Measurements from ENCODE around the gene TMEM132C. TPM values are rescaled to one million over a fixed set of nuclear protein-coding genes. Genes with fewer than 3 reads are reported as not detected.

TMEM132C gene
- total RNA-seq, 1 donor from 2014 or later, result 6.7 TPM

DNA sequence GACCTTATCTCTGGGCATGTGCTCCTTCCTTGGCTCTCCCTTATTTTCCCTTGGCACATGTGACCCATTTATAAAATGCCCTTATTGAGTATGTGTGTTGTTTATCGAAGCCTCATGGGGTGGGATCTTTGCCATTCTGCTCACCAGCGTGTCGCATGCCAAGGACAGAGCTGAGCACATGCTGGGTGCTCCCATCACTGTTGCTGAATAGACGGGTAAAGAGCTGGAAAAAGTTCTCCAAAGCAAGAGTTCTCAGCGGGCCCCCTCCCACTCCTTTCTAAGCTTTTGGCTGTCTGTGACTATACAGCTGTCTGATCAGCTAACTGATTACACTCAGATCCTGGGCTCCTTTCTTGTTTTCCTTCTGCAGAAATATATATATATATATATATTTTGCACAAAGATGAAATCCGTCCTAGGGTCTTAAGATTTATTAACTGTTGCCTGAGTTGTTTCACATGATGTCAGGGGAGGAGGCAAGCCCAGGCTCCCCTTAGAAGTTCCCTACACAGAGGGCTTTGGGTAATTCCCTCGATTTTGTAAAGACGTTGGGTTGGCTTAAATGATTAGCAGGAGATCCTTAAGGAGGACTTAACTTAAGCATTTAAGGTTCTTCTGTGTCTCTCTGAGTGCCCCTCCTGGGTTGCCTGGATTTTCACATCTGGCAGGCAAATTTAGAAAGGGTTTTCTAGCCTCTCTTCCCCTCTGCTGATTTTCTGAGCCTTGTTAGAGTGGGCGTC is 71.6 kb downstream of the TMEM132C start:
- no peak for DNase-seq (ENCODE audit: low spot score)

DNA sequence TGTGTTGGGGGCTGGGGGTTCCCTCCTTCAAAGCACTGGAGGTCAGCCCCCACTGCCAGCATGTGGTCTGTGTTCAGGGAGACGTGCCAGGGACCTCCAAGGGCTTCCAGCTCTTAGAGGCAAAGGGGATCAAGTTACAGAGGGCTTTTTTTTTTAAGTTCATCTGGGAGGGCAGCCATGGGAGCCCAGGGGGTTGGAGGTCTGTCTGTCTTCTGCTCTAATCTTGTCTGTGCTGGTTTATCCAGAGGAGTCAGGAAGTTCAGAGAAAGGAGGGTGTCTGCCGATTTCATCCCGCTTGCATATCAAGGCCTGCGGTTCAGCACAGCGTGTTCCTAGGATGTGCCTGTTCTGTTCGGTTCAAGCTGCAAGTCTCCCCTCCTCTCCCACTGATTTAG is 72.2 kb downstream of the TMEM132C start:
- DNase-seq (ENCODE audit: low spot score), result no peak

DNA sequence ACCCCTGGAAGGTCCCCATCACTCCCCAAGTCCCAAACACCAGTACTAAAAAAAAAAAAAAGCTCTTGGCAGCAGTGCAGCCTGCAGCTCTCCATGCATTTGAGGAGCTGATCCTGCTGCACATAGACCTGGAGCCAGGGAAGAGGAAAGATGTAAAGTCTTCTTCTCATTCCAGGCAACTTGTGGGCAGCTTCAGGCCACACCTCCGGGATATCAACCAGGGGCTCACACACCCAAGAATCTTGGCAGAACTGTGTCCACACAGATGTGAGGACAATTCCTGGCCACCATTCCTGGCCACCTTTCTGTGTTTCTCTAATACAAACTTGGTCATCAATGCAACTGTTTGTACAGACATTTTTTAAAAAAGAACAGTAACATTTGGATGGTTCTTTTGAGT is 72.7 kb downstream of the TMEM132C start:
- no peak for DNase-seq (ENCODE audit: low spot score)

DNA sequence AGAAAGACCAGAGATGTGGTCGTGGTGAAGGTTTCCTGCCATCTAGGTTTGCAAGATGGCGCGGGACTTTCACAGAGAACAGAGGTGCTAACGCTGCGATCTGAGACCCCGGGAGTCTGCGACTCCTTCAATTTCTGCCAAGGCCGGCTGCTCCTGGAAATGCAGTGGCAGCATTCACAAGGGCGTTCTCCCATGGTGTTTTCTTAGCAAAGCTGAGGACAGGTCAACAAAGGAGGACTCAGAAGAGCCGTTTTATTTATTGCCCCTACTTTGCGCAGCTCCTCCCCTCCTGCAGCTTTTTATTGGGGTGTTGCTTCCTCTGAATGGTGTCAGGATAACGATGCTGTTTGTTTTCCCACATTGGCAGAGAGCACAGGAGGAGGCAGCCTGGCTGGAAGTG is 86.3 kb downstream of the TMEM132C start:
- DNase-seq (ENCODE audit: low spot score), result no peak

DNA sequence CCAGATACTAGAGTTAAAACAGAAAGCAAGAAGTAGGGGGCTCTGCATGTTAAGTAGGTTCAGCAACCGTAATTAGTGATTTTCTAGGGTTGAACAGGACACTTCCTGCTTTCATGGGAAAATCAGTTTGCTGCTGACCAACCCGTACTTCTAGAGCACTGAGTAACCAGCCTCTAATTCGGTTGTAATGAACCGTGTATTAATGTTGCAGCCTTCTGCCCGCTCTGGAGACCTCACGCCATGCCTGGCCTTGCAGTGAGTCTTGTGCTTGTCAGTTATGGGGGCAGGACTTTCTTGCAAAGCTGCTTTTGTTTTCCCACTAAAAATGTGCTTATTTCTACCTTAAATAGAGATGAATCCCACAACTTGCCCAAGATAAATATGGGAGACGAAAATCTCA is 89.6 kb downstream of the TMEM132C start:
- DNase-seq (ENCODE audit: low spot score), result no peak

DNA sequence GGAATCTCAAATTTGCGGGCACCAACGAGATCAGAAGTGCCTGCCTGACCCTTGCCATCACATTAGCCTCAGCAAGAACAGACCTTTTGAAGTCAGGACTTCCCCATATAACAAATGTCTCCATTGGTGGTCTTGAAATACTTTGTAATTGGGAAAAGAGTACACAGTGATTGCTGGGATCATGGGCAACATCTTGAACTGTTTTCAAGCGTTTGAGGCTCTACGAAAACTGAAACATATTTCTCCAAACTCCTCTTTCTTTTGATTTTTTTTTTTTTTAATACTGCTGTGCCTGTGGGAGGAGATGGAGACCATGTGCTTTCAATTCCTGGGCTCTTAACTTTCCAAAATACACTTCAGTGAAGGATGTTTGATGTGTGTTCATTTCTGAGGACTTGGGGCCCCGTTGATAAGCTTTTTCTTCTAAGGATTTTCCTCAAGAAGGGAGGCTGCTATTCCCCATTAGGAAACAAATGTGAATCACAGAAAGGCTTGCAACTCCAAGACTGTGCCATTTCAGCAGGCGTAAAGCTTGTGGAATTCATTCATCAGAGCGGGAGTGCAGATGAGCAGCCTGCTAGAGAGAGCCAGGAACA is 94.5 kb downstream of the TMEM132C start:
- DNase-seq (ENCODE audit: low spot score), result no peak

DNA sequence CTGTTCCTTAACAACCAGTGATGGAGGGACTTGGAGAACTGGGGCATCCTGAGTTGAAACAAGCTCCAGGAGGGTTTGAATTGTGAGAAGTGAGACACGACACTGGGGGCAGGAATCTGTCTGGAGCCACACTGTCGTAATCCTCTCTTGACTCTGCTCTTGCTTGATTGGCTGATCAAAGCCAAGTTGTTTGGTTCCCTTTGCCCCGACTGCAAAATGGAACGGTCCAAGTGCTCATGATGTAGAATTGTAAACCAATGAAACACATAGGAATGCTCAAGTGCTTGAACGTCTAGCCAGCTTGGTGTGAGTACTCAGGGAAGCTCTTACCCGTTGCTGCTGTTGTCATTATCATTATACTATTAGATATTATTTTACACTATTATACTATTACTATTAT is 98.1 kb downstream of the TMEM132C start:
- no peak for DNase-seq (ENCODE audit: low spot score)

DNA sequence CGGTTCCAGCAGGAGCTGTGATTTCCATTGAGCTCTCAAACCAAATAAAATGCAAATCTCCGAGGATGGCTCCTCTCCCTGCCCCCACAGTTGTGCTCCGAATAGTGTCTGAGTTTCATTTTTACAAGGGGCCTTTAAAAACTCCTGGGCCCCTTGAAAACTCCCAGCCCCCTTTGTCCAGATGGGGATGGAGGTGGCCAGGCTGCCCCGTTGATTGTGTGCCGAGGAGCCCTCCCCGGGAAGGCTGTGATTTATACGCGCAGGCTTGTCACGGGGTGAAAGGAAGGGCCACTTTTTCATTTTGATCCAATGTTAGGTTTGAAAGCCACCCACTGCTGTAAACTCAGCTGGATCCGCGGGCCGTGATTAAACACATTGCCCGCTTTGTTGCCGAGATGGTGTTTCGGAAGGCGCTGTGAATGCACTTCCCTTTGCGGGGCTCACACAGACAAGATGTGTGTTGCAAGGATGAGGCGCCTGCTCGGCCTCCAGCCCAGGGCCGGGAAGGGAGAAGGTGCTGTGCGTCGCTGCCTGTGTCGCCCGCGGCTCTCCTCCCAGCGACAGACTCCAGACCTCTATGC is 98.8 kb downstream of the TMEM132C start:
- peak; percentile 13 for DNase-seq (ENCODE audit: low spot score)

DNA sequence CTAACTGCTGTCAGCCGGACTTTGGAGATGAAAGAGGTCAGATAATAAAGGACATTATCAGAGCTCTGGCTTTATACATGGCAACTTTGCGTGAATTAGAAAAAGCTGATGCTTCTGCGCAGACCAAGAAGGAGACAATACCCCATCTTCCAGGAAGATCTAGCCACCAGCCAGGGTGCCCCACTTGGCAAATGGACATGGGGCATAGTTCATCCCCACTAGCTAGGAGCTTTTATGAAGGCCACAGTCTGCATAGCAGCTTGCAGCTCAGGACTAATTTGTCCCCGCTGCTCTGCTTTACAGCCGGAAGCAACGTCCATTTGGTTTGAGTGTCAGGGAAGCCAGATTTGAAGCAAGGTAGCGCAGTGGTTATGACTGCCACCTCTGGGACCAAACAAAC is 101.0 kb downstream of the TMEM132C start:
- no peak for DNase-seq (ENCODE audit: low spot score)

DNA sequence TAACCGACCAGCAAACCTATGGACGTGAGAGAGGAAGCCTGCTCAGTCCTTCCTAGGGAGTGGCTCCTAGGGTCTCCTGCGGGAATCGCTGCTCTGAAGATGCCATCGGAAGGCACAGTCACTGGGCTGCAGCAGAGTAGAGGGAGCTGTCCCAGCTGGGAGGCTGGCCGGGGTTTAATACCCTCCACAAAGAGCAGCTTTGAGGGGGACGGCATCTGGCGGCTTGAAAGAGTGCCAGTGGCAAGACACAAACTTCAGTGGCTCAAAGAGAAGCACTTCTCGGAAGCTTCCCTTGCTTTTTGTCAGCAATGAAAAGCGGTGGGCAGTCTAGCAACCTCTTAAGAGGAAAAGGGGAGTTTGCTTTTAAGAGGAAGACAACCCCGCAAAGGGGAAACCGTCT is 114.6 kb downstream of the TMEM132C start:
- no peak for DNase-seq (ENCODE audit: low spot score)

DNA sequence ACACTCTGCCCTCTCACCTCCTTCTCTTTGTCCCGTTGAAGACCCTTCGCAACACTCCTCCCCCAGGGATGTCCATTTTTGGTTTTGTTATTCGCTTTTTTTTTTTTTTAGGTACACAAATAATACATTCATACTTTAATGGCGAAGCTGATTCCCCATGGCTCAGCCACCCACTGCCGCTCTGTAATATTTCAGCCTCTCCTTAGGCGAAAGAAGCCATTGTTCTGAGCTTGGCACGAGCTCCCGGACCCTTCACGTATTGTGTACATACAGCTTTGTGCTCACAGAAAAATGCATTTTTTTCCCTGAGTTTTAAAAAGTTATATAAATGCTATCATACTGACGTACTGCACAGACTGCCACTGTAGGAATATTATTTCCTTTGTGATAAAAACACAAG is 115.0 kb downstream of the TMEM132C start:
- no peak for DNase-seq (ENCODE audit: low spot score)

DNA sequence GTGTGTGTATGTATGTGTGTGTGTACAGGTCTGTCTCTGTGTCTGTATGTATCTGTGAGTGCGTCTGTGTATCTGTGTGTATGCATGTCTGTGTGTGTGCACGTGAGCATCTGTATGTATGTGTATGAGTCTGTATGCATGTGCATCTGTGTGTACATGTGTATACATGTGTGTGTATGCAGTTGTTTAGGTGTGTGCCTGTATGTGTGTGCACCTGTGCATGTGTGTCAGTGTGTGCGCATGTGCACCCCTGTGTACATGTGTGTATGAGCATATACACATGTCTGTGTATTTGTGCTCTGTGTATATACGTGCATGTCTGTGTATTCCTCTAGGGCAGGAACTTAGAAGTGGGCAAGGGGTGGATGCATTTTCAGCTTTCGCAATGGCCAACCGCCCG is 116.0 kb downstream of the TMEM132C start:
- DNase-seq (ENCODE audit: low spot score), result no peak

DNA sequence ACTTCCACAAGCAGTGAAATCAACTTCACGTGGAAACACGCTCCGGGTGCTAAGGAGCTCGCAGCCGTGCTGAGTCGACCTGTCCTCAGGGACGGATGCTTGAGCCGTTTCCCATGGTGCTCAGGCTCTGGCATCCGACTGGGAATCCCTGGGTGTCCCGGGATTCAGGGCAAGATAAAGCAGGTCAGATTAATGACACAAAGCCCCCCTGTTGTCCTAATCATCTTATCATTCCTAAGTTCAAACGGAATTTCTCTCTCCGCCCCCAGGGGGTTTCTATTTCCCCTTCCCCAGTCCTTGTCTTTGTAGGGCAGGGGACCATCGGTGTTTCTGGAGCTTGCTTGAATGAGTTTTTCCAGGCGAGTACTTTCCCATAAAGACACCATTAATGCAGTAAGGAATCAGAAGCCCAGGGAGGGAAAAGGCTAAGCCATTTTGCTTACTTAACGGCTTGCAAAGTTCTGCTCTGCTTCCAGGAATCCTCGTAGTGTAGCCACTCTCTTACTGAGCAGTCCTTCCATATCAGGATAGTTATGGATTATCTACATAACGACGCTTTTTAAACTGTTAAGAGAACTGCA is 116.5 kb downstream of the TMEM132C start:
- DNase-seq (ENCODE audit: low spot score), result no peak

DNA sequence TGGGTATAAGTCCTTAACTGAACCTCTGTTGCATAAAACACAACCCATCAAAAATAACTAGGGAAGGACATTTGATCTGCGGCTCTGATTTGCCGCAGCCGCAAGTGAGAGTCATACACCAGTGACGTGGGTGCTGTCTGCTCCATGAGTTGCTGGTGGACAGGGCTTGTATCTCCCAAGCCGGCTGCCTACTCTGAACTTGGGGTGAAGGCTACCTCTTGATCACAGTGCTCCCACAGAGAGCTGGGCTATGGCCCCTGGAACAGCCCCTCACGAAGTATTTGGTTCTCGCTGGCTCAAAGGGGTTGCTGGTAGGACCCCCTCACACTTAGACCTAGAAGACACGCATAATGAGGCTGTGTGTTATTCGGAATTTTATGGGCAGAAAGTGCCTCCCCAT is 118.8 kb downstream of the TMEM132C start:
- DNase-seq (ENCODE audit: low spot score), result no peak

DNA sequence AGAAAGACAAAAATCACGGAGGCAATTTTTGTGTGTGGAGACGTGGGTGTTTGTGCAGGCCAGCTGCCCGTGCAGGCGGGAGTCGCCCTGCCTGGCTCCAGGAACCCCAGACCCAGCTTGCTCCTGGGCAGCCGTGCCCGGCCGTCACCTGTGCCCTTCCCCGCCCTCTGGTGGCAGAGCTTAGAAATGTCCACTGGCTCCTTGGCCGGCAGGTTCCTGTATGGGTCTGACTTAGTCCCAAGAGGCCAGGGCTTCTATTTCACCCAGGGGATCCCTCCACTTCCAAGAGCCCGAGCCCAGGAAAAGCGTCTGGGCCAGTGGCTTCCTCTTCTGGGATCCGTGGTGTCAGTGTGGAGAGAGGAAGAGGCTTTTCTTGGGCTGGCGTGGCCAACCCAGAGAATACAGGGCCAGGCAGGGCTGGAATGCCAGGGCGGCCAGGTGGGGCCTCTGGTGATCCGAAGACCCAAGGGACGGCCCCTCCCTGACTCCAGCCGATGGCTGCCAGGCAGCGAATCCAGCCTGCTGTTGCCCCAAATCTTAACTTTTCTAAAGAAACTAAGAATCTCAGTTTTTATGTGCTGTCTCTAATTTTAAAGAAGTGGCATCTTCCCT is 120.9 kb downstream of the TMEM132C start:
- DNase-seq (ENCODE audit: low spot score), result peak; percentile 34

DNA sequence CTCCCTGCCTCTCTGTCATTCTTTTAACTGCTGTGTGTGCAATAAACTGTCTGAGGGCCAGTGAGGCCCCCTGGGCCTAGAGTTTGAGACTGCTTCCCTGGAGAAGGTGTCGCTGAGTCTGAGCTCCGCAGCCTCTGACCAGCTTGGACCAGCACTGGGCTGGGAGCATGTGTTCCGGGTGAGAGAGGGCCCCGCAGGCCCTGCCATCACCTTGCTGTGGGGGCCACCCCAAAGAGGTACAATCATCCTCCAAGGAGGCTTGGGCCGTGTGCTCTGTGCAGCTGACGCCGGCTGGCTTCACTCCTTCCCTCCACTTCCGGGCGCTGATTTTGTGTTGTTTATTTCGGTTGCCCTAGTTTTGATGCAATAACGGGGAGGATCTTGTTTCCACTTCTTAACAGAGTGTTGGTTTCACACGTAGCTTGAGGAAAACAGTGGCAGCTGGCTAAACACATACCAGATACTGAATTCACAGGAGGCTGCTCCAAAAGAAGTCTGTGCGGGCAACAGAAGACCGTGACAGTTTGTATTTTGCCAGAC is 121.6 kb downstream of the TMEM132C start:
- DNase-seq (ENCODE audit: low spot score), result peak; percentile 14

DNA sequence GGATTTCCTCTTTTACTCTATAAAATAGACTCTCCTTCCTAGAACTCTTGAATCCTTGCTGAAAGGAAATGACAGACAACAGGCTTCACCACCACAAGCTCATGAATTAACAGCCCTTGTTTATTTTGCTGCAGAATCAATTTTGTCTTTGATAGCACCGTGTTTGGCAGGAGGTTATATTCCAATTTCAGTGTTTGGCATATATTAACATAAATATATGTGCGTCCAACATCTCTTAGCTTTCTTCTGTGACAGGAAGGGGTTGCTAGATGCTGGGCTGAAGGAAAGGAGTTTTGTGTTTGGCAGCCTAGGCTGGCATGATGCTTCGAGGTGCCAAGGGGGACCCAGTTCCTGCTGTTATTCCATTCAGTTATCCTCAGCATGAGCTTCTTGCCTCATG is 126.4 kb downstream of the TMEM132C start:
- no peak for DNase-seq (ENCODE audit: low spot score)

DNA sequence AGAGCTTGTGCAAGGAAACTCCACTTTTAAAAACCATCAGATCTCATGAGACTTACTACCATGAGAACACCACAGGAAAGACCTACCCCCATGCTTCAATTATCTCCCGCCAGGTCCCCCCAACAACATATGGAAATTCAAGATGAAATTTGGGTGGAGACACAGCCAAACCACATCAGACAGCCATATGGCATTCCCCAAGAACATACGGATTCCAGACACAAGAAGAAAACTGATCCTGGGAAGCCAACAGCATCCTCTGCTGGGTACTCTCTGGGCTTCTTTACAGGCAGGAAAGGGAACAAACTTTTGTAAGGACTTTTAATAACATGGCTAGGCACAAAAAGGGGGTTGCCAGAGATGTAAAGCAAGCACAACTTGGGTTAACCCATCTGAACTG is 127.2 kb downstream of the TMEM132C start:
- no peak for DNase-seq (ENCODE audit: low spot score)

DNA sequence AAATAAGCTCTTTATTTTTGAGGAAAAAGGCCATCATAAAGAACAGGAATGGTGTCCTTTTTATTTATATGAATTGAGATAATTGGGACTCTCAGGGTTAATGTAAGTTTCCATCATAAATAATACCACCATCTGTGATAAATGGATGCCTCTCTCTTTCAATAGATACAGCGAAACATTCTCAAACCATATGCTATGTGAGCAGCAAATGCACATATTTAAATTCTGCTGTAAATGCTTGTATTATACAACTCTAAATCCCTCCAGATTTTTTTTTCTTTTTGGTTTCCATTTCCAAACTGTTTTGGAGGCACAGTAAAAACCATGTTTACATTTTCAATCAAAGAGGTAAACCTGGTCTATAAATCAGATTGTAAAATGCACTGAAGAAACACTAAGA is 132.3 kb downstream of the TMEM132C start:
- DNase-seq (ENCODE audit: low spot score), result no peak

DNA sequence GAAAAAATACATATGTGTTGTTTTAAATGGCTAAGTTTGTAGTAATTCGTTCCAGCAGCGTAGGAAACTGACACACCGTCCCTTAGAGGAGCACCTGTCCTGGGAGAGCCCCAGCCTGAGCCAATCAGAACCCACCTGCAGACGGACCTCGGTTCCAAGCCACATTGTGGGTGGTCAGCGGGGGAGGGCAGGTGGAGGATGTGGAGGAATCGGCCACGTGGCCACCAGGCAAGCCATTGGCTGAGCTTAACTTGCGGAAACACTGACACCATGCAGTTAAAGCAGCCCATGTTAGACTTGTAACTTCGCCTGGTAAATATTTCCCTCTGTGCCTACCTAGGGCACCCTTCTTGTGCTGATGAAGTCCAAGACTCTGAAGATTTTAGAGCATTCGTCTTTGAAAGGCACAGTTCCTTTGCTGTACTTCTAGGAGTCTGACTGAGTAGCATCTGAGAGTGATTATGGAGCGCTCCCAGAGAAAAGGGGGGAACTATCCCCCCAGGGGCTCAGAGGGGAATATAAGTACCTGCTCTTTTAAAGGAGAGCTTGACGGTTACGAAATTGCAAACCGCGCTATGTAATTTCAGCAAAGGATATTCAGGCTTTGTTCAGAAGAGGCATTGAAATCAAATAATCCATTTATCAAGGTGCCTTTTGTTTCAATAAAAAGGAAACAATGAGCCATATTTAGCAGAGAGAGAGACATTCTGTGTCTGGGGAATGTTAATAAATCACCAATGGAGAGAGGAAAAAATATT is 135.7 kb downstream of the TMEM132C start:
- DNase-seq (ENCODE audit: low spot score), result no peak

DNA sequence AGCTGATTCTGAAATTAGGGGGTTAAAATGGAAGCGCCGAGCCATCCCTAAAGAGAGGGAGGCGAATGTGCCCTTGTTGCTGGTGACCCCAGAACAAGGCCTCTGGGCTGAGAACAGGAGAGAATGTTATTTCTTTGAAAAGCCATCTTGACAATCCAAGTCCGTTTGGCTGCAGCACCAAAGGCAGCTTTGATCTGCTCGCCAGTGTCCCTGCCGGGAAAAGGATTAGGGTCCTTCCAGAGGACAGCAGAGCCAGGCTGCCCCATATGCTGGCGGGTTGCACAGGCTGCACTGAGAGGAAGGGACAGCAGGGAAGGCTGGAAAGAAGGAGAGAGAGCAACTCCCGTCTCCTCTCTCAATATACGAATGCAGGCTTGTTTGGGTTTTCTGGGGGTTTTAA is 141.7 kb downstream of the TMEM132C start:
- no peak for DNase-seq (ENCODE audit: low spot score)

Data from mucosa of gallbladder (tissue), 1 donor.